Activated CD8-positive, alpha-beta memory T cell treated with anti-CD3 and anti-CD28 coated beads for 36 hours (primary cell): ENCODE data around the gene CAMKV. TPM values are rescaled to one million over a fixed set of nuclear protein-coding genes. Genes with fewer than 3 reads are reported as not detected.

Experiments
- CTCF ChIA-PET: fragments of 350-600 bp; sonication (Branson Sonifier 250); formaldehyde crosslinking; loops from one replicate; lab custom pipeline; 2021; ENCODE audit warnings: antibody characterized with exemption; lab: Charles Lee
- POLR2A ChIA-PET: fragments of 350-600 bp; sonication (Branson Sonifier 250); formaldehyde crosslinking; loops from one replicate; lab custom pipeline; 2021; ENCODE audit warnings: antibody characterized with exemption; lab: Charles Lee
- total RNA-seq, 2 experiments: library from RNA; stranded (reverse); gene quantifications; one replicate each; pipeline ENCODE4 v1.2.3, GENCODE V29; 2021

Gene CAMKV
- total RNA-seq, 2 experiments from 2014 or later: 0.96 to 1.8 TPM

GRCh38 chr3:49813497-49814174 lies 56.1 kb downstream of the CAMKV start, which contains the start of gene UBA7:
UBA7 (minus strand) TSS chr3:49813953; CDS start chr3:49813787, 166 bp downstream.
- ChIA-PET POLR2A (interaction anchor here (0.6 to 2.1 kb wide), 4 partner anchors 11 to 116 kb away, joined by 3 to 10 read pairs (median 4); partner anchors contain the start of genes INKA1 and MON1A), CTCF (interaction anchor here (3.0 kb wide), 1 partner anchor 10 kb away, joined by 23 read pairs; the partner anchor contains the start of gene INKA1)

- CTCF ChIA-PET: interaction anchor here (3.0 kb wide), 1 partner anchor 9 kb away, joined by 23 read pairs; the partner anchor contains the start of gene INKA1
- POLR2A ChIA-PET: interaction anchor here (0.6 to 2.1 kb wide), 4 partner anchors 10 to 116 kb away, joined by 3 to 10 read pairs (median 4); partner anchors contain the start of genes INKA1 and MON1A
These were observed 56.7 kb downstream of the CAMKV start for GRCh38 chr3:49812916-49813496.

Other genes starting within 250 kb of the CAMKV start
- gene APEH, start 195.6 kb downstream of the CAMKV start, total RNA-seq: 100 to 1,000 TPM; 186 to 189 TPM
- 1 to 10 TPM; 4.1 to 4.2 TPM for gene MST1, start 180.4 kb downstream of the CAMKV start, total RNA-seq
- gene RNF123, start 180.3 kb downstream of the CAMKV start, total RNA-seq: 10 to 100 TPM; 30.5 to 32.2 TPM
- gene AMIGO3, start 150.2 kb downstream of the CAMKV start, total RNA-seq: under 1 TPM in 1 of 2 experiments, not detected in 1; 0.30 TPM
- gene GMPPB, start 146.0 kb downstream of the CAMKV start, total RNA-seq: 10 to 100 TPM; 50.7 to 51.8 TPM
- gene IP6K1, start 83.4 kb downstream of the CAMKV start, total RNA-seq: 10 to 100 TPM; 38.5 to 40.5 TPM
- gene CDHR4, start 70.0 kb downstream of the CAMKV start, total RNA-seq: not detected
- gene INKA1, start 66.6 kb downstream of the CAMKV start, total RNA-seq: 1 to 10 TPM; 1.5 to 2.1 TPM
- gene UBA7, start 56.0 kb downstream of the CAMKV start, total RNA-seq: 10 to 100 TPM; 41.9 to 42.2 TPM
- 10 to 100 TPM; 22.5 to 23.5 TPM for gene TRAIP, start 13.3 kb downstream of the CAMKV start, total RNA-seq
- under 1 TPM; 0.80 to 0.99 TPM for gene MST1R, start 34.0 kb upstream of the CAMKV start, total RNA-seq
- 10 to 100 TPM; 15.5 to 18.0 TPM for gene MON1A, start 59.9 kb upstream of the CAMKV start, total RNA-seq
- gene RBM6, start 70.2 kb upstream of the CAMKV start, total RNA-seq: 10 to 100 TPM; 68.1 to 68.4 TPM
- gene RBM5, start 219.0 kb upstream of the CAMKV start, total RNA-seq: 100 to 1,000 TPM; 101 to 108 TPM